ENCODE data around the gene DLG2. TPM values are rescaled to one million over a fixed set of nuclear protein-coding genes. Genes with fewer than 3 reads are reported as not detected.
A peak's percentile ranks its signal among the peaks of the same experiment; 100 is the strongest.

Gene DLG2
- polyA plus RNA-seq, 5 donors = 5.1 to 13.2 (median 8.4) TPM

DNA sequence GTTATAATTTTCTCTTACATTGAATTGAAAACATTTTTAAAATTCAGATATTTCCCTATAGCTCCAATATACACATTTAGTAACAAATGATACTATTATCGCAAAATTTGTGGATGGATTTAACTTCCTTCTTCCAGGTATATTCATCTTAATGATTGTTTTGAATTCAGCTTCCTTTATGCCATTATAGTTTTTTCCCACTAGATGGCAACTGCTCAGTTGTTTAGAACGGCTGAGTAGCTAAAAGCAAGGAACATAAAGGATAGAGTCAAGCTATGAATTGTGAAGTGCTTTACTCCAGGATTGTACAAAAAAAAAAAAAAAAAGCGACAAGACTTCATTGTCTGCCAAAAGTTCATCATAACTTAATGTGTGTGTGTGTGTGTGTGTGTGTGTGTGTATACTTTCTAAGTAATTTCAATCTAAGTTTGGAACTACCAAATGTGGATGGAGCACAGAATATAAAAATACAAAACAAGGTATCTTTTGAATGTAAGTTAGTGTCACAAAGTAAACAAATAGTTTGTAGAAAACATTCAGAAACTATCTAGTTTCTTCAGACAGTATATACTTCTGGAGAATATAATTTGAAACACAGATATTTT, 846.4 kb downstream of the DLG2 start:
- peak; percentile 15 to 18 for DNase-seq

- DNase-seq = no peak
These were observed 851.6 kb downstream of the DLG2 start for GRCh38 chr11:84775503-84775902.

GRCh38 chr11:84763931-84764330, 863.2 kb downstream of the DLG2 start:
- DNase-seq = no peak

GRCh38 chr11:84757711-84758110, 869.4 kb downstream of the DLG2 start:
- no peak for DNase-seq

GRCh38 chr11:84751371-84751770, 875.8 kb downstream of the DLG2 start:
- no peak for DNase-seq

DNA sequence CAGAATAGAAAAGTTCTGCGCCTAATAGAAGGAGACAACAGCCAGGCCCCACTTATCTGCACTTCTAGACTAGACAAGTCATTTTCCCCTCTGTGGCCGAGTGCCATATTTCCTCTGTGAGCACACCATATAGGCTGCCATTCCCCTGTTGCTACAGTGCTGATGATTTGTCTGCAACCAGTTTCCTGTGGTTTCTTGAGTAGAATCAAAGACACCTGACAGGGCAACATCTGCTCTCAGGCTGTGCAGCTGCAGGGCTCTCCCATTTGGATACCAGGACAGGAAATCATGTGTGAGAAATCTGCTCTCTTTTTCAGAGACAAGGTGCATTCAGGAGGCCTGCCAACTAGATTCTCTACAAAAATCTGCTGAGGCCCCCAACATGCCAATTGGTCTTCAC, 879.3 kb downstream of the DLG2 start:
- no peak for DNase-seq

DNA sequence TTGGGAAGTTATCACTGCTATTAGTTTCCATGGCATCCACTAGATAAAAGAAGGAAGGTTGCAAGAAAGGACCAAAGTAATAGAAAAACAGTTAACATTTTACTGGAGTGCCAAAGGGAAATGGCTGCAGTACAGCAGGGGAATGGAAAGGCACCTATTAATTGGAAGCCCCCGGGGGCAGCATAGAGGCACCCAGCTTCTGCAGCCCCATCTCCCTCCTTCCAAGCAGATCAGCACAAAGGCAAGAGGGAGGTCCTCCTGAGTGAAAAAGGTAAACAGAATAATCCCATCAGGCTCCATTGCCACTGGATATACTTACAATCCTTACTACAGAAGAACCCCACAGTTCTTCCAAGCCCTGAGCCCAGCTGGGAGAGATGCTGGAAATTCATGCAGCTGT, 887.1 kb downstream of the DLG2 start:
- no peak for DNase-seq

- DNase-seq = no peak
These were observed 902.9 kb downstream of the DLG2 start for GRCh38 chr11:84724256-84724655.

GRCh38 chr11:84722583-84723108, 904.5 kb downstream of the DLG2 start:
- DNase-seq = no peak

GRCh38 chr11:84721561-84721961, 905.6 kb downstream of the DLG2 start:
- DNase-seq = no peak

- peak; percentile 14 to 18 for DNase-seq
These were observed 906.3 kb downstream of the DLG2 start for GRCh38 chr11:84720706-84721402.

DNA sequence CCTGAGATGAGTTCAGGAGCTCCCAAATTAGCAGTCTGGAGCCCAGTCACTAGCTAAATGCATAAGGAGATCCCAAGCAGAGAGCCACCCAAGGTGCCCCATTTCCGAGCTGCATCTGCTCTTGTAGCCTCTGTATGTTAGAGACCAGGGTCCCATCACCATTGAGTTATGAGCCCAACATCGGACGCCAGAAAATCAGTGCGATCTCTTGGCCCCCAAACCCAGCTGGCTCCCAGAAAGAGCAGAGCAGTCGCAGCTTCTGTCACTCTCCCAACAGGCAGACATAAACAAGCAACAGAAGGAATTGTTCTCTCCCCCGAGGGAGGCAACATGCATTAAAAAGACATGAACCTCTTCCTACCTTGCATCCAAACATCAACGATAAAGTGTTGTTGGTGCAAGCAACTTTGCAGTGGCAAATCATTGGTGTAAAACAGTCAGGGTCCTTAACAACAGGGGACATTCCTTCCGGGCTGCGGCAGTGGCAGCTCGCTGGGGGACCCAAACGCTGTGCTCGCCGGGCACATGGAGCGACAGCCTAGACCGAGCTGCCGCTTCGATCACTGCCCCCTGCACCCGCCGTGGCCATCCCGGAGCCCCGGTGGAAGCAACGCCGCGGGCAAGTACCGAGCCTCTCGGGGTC, 907.1 kb downstream of the DLG2 start:
- DNase-seq = no peak

DNA sequence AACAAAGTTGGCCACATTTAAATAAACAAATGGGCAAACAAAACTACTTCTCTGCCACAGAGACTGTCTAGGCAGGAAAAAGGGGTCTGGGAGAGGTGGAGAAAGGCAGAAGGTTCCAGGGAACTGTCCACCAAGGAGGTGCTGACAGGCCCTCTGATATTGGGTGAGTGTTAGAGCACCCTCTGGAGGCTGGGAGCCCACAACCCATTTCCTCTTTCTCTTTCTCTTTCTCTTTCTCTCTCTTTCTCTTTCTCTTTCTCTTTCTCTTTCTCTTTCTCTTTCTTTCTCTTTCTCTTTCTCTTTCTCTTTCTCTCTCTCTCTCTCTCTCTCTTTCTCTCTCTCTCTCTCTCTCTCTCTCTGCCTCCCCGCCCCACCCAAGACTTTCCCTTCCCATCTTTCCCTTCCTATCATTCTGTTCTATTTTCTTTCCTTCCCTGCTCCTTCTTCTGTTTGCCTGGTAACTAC, 912.8 kb downstream of the DLG2 start:
- DNase-seq = peak in 1 of 2 donors; percentile 42

GRCh38 chr11:84691830-84692229, 935.3 kb downstream of the DLG2 start:
- DNase-seq = no peak

GRCh38 chr11:84687433-84687832, 939.7 kb downstream of the DLG2 start:
- no peak for DNase-seq

GRCh38 chr11:84686716-84687115, 940.4 kb downstream of the DLG2 start:
- no peak for DNase-seq

GRCh38 chr11:84685976-84686375, 941.2 kb downstream of the DLG2 start:
- no peak for DNase-seq

DNA sequence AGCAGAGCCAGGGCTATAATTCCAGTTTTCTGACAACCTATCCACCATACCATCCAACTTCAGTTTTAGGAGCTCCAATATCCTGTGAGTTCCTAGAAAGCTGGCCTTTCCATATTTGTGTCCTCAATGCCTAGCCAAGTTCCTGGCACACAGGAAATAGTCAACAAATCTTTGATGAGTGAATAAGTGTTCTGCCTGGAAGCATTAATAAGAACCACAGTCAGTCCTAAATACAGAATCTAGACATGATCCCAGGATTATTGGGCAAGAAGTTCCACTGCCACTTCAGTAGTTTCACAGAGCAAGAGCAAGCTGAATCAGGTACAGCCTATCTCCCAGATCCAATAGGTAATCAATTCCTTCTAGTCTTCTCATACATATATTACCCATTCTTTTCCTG, 942.0 kb downstream of the DLG2 start:
- no peak for DNase-seq

GRCh38 chr11:84681456-84681855, 945.7 kb downstream of the DLG2 start:
- no peak for DNase-seq

DNA sequence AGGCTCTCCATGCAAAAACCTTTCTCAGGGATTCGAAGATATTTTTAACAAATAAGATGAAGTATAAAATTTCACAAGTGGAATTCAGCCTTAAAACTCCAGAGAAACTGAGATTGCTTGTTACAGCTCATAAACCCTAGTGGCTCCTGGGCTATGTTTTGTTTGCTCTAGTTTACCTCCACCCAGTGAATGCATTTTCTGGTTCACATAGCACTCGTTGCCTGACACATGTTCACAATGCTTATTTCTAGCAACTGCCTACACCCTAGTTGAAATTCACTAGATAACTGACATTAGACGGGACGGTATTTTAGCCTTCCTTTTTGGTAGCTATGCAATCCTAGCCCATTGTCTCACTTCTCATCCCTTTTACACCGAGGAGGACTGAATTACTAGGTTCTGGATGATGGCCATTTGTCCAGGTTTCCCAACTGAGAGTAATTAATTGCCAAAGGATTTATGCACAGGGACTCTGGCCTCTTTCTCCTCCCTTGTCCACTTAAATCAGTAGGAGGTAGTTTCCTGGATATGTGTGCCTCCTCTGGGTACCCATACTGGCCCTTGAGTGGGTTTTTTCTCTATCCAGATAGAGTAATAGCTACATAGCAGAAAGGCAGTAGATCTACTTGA, 951.6 kb downstream of the DLG2 start:
- DNase-seq = no peak

GRCh38 chr11:84673753-84674152, 953.4 kb downstream of the DLG2 start:
- DNase-seq = peak in 1 of 2 donors; percentile 3

GRCh38 chr11:84671325-84671999, 955.7 kb downstream of the DLG2 start:
- peak in 1 of 2 donors; percentile 7 for DNase-seq
